GM21723 (cell line): ENCODE results near the gene FGF2.
"Not testable (repeated sequence)": the region's sequence is repeated elsewhere in the genome, so short reads cannot be mapped to it uniquely, and the experiment has no call there.

ENCODE experiments used
- ATAC-seq: cut with Tn5 transposase; IDR thresholded peaks from one replicate; pipeline ENCODE4 v1.9.1; 2021; ENCODE audit warnings: mild to moderate bottlenecking, moderate library complexity; ENCODE audit not compliant: unreplicated experiment

Gene FGF2

GRCh38 chr4:122845066-122845465 is 18.4 kb downstream of the FGF2 start:
- ATAC-seq = no peak

- no peak for ATAC-seq
Observed at GRCh38 chr4:122845760-122846159, 19.1 kb downstream of the FGF2 start.

GRCh38 chr4:122847931-122848330 is 21.3 kb downstream of the FGF2 start:
- ATAC-seq = no peak

GRCh38 chr4:122849789-122850188 is 23.2 kb downstream of the FGF2 start:
- not testable (repeated sequence) for ATAC-seq

- no peak for ATAC-seq
Observed at GRCh38 chr4:122851568-122851967, 24.9 kb downstream of the FGF2 start.

- ATAC-seq = no peak
Observed at GRCh38 chr4:122854447-122855352, 28.1 kb downstream of the FGF2 start.

- ATAC-seq = no peak
Observed at GRCh38 chr4:122855353-122855890, 28.8 kb downstream of the FGF2 start.

- no peak for ATAC-seq
Observed at GRCh38 chr4:122857160-122857559, 30.5 kb downstream of the FGF2 start.

GRCh38 chr4:122858705-122859104 is 32.1 kb downstream of the FGF2 start:
- no peak for ATAC-seq

GRCh38 chr4:122861172-122861943 is 34.7 kb downstream of the FGF2 start:
- no peak for ATAC-seq

GRCh38 chr4:122863639-122864038 is 37.0 kb downstream of the FGF2 start:
- ATAC-seq = no peak

- ATAC-seq = no peak
Observed at GRCh38 chr4:122865425-122865824, 38.8 kb downstream of the FGF2 start.

GRCh38 chr4:122868235-122868634 is 41.6 kb downstream of the FGF2 start:
- ATAC-seq = not testable (repeated sequence)

GRCh38 chr4:122873146-122873545 is 46.5 kb downstream of the FGF2 start:
- ATAC-seq = no peak

GRCh38 chr4:122873821-122874593 is 47.4 kb downstream of the FGF2 start:
- ATAC-seq = no peak

- no peak for ATAC-seq
Observed at GRCh38 chr4:122875949-122876348, 49.3 kb downstream of the FGF2 start.

- no peak for ATAC-seq
Observed at GRCh38 chr4:122876456-122876855, 49.8 kb downstream of the FGF2 start.

- ATAC-seq = no peak
Observed at GRCh38 chr4:122879001-122879400, 52.4 kb downstream of the FGF2 start.

- ATAC-seq = no peak
Observed at GRCh38 chr4:122882857-122883735, 56.5 kb downstream of the FGF2 start.

- no peak for ATAC-seq
Observed at GRCh38 chr4:122884499-122884898, 57.9 kb downstream of the FGF2 start.
